Mesenchymal stem cell (in vitro differentiated cells and primary cell): ENCODE data around the gene ROPN1B.

Experiments used
- DNase-seq: peaks from one replicate; pipeline ENCODE4 v3.0.0-alpha.2; 2013
- H2AFZ ChIP-seq: one replicate; pipeline ENCODE4 v1.6.1; 2013; ENCODE audit warnings: low read depth, mild to moderate bottlenecking, control low read depth, inconsistent platforms, low read length, moderate library complexity
- H2AK5ac ChIP-seq: 2 replicates; pipeline ENCODE4 v1.6.1; 2013; ENCODE audit warnings: low read length, moderate library complexity, mild to moderate bottlenecking, inconsistent platforms; ENCODE audit not compliant: severe bottlenecking
- H2BK120ac ChIP-seq: one replicate; pipeline ENCODE4 v1.6.1; 2013; ENCODE audit warnings: low read depth, mild to moderate bottlenecking, inconsistent platforms, low read length, moderate library complexity
- H2BK12ac ChIP-seq, 2 experiments: one replicate each; pipeline ENCODE4 v1.6.1; 2013; ENCODE audit warnings: inconsistent platforms in 2 of 2, low read length in 2 of 2, mild to moderate bottlenecking in 2 of 2, moderate library complexity in 2 of 2, control low read depth in 1 of 2
- H2BK15ac ChIP-seq: one replicate; pipeline ENCODE4 v1.6.1; 2013; ENCODE audit warnings: mild to moderate bottlenecking, low read depth, inconsistent platforms; ENCODE audit not compliant: poor library complexity, severe bottlenecking
- H2BK5ac ChIP-seq: 2 replicates; pipeline ENCODE4 v1.6.1; 2013; ENCODE audit warnings: low read depth, mild to moderate bottlenecking, low read length, control low read depth, inconsistent platforms; ENCODE audit not compliant: poor library complexity, severe bottlenecking
- H3K14ac ChIP-seq, 2 experiments: one replicate each; pipeline ENCODE4 v1.6.1; 2013; ENCODE audit warnings: inconsistent platforms in 2 of 2, low read length in 2 of 2, control low read depth in 1 of 2, mild to moderate bottlenecking in 1 of 2, moderate library complexity in 1 of 2
- H3K18ac ChIP-seq, 2 experiments: one replicate each; pipeline ENCODE4 v1.6.1; 2013; ENCODE audit warnings: inconsistent platforms in 2 of 2, low read length in 2 of 2, control low read depth in 1 of 2, low read depth in 1 of 2, mild to moderate bottlenecking in 1 of 2
- H3K23ac ChIP-seq, 2 experiments: one replicate each; pipeline ENCODE4 v1.6.1; 2013; ENCODE audit warnings: inconsistent platforms in 2 of 2, low read length in 2 of 2, mild to moderate bottlenecking in 2 of 2, moderate library complexity in 2 of 2, control low read depth in 1 of 2
- H3K27ac ChIP-seq: 2 replicates; pipeline ENCODE4 v1.5.1; 2013; ENCODE audit warnings: mild to moderate bottlenecking, moderate library complexity, low read length, control low read depth, inconsistent platforms; ENCODE audit not compliant: poor library complexity, severe bottlenecking
- H3K27me3 ChIP-seq, 2 experiments: 2 replicates each; pipeline versions ENCODE4 v1.6.1 to v1.7.0; 2013; ENCODE audit warnings: low read length in 2 of 2, mild to moderate bottlenecking in 2 of 2, moderate library complexity in 2 of 2, control low read depth in 1 of 2, inconsistent platforms in 1 of 2; ENCODE audit not compliant: control insufficient read depth in 1 of 2, insufficient read depth in 1 of 2
- H3K36me3 ChIP-seq, 2 experiments: 2 replicates each; pipeline versions ENCODE4 v1.6.1 to v1.7.0; 2013; ENCODE audit warnings: low read length in 2 of 2, control low read depth in 1 of 2, inconsistent platforms in 1 of 2, low read depth in 1 of 2, mild to moderate bottlenecking in 1 of 2; ENCODE audit not compliant: insufficient read depth in 2 of 2, control insufficient read depth in 1 of 2
- H3K4ac ChIP-seq, 2 experiments: one replicate each; pipeline ENCODE4 v1.6.1; 2013; ENCODE audit warnings: inconsistent platforms in 2 of 2, low read length in 2 of 2, mild to moderate bottlenecking in 2 of 2, moderate library complexity in 2 of 2, control low read depth in 1 of 2, low read depth in 1 of 2
- H3K4me1 ChIP-seq: 2 replicates; pipeline ENCODE4 v1.6.1; 2013; ENCODE audit warnings: low read depth, low read length, control low read depth; ENCODE audit not compliant: control insufficient read depth, insufficient read depth
- H3K4me2 ChIP-seq: 2 replicates; pipeline ENCODE4 v1.6.1; 2013; ENCODE audit warnings: low read length, mild to moderate bottlenecking, inconsistent platforms; ENCODE audit not compliant: poor library complexity, severe bottlenecking
- H3K4me3 ChIP-seq, 2 experiments: 2 replicates each; pipeline versions ENCODE4 v1.5.1 to v1.7.0; 2013; ENCODE audit warnings: low read length in 2 of 2, mild to moderate bottlenecking in 2 of 2, control low read depth in 1 of 2, low read depth in 1 of 2; ENCODE audit not compliant: insufficient read depth in 1 of 2
- H3K79me1 ChIP-seq: replicated peaks from 2 replicates; pipeline ENCODE4 v1.6.1; 2013; ENCODE audit warnings: mild to moderate bottlenecking, control low read depth, low read length, inconsistent platforms; ENCODE audit not compliant: poor library complexity, severe bottlenecking
- H3K9ac ChIP-seq: 2 replicates; pipeline ENCODE4 v1.7.0; 2013; ENCODE audit warnings: mild to moderate bottlenecking, low read length, moderate library complexity
- H3K9me3 ChIP-seq: 2 replicates; pipeline ENCODE4 v1.7.0; 2013; ENCODE audit warnings: mild to moderate bottlenecking, low read length; ENCODE audit not compliant: control insufficient read depth
- H4K8ac ChIP-seq: one replicate; pipeline ENCODE4 v1.6.1; 2013; ENCODE audit warnings: inconsistent platforms, mild to moderate bottlenecking, low read length, moderate library complexity
- H4K91ac ChIP-seq: one replicate; pipeline ENCODE4 v1.6.1; 2013; ENCODE audit warnings: mild to moderate bottlenecking, low read length, inconsistent platforms
- WGBS: methylation state at CpG from one replicate; pipeline ENCODE4 v1.1.7; 2013; ENCODE audit warnings: mixed read lengths; 5-methylcytosine and 5-hydroxymethylcytosine counted together

ROPN1B gene

DNA sequence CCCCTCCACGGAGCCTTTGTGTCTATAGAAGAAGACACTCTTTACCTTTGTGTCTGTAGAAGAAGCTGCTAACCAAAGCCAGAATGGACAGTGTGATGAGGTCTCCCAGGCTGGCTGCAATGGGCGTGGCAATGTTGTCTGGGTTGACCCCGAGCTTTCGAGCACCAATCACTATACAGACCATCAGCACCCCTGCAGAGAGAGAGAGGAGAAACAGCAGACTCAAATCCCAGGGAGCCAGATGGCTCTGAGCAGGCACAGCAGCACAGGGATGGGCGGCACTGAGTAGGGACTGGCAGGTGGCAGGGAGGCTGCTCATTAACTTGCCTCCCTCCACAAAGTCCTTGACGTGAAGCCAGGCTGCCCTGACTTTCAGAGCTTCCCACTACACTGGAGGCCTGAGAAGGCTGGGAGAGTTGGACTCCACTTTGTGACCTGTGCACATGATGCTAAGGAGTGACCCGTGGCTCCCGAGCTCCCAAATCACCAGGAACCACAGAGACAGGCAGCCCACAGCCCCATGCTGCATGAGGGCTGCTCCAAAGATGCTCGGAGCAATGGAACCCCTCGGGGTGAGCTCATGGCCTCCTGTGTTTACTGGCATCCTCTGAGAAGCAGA lies 53.9 kb downstream of the ROPN1B start:
- no peak overlapping the region for H2AK5ac ChIP-seq
- H3K27ac ChIP-seq, result no peak overlapping the region
- H3K36me3 ChIP-seq, result peaks cover 4 to 25% of the 10 kb centered on the region in 2 experiments
- H3K79me1 ChIP-seq, result no peaks in the 10 kb centered on the region
- no peak overlapping the region for H2BK15ac ChIP-seq
- 88% methylated on average over 9 of the region's 10 CpGs for WGBS
- H3K9ac ChIP-seq, result no peak overlapping the region
- peaks cover 5% of the 10 kb centered on the region for H3K9me3 ChIP-seq
- no peak overlapping the region for H2BK12ac ChIP-seq
- no peak overlapping the region for H2BK120ac ChIP-seq
- H3K4me1 ChIP-seq, result peaks cover 2% of the 10 kb centered on the region
- no peak overlapping the region for H4K91ac ChIP-seq
- no peaks in the 10 kb centered on the region for H3K27me3 ChIP-seq
- no peak overlapping the region for H3K4ac ChIP-seq
- no peak overlapping the region for H3K23ac ChIP-seq
- H3K14ac ChIP-seq, result no peak overlapping the region
- no peak overlapping the region for H2AFZ ChIP-seq
- no peak overlapping the region for H3K4me3 ChIP-seq
- H2BK5ac ChIP-seq, result no peak overlapping the region
- H3K18ac ChIP-seq, result no peak overlapping the region
- no peak overlapping the region for H3K4me2 ChIP-seq
- no peak for DNase-seq
- no peak overlapping the region for H4K8ac ChIP-seq

DNA sequence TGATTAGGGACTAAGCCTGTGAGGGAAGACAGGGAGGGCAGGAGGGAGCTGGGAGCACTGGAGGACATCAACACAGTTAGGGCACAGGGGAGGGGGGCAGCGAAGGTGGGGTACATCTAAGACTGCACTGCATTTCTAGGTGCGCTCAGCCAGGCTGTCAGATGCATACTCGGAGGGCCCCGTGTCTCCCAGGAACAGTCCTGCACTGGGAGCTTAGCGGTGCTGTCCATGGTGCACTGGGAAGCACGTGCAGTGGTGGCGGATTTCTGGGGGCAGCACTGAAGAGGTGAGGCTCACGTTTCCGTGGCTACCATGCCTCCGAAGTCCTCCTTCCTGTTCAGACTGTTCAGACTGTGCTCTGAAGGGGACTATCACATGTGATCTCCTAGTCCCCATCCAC lies 54.4 kb downstream of the ROPN1B start:
- no peak overlapping the region for H2BK12ac ChIP-seq
- H2BK15ac ChIP-seq, result no peak overlapping the region
- peaks cover 10% of the 10 kb centered on the region for H3K9me3 ChIP-seq
- H3K4me3 ChIP-seq, result no peak overlapping the region
- no peak overlapping the region for H3K4me2 ChIP-seq
- H2BK5ac ChIP-seq, result no peak overlapping the region
- H3K79me1 ChIP-seq, result no peaks in the 10 kb centered on the region
- H3K4me1 ChIP-seq, result peaks cover 2% of the 10 kb centered on the region
- no peak overlapping the region for H4K91ac ChIP-seq
- H3K9ac ChIP-seq, result no peak overlapping the region
- H2BK120ac ChIP-seq, result no peak overlapping the region
- no peak overlapping the region for H3K14ac ChIP-seq
- no peak overlapping the region for H3K18ac ChIP-seq
- no peak overlapping the region for H2AFZ ChIP-seq
- DNase-seq, result no peak
- H3K23ac ChIP-seq, result no peak overlapping the region
- WGBS, result 81% methylated on average over 8 of the region's 10 CpGs
- no peaks in the 10 kb centered on the region for H3K27me3 ChIP-seq
- no peak overlapping the region for H3K4ac ChIP-seq
- H4K8ac ChIP-seq, result no peak overlapping the region
- H2AK5ac ChIP-seq, result no peak overlapping the region
- no peak overlapping the region for H3K27ac ChIP-seq
- H3K36me3 ChIP-seq, result peaks cover 4 to 29% of the 10 kb centered on the region in 2 experiments

DNA sequence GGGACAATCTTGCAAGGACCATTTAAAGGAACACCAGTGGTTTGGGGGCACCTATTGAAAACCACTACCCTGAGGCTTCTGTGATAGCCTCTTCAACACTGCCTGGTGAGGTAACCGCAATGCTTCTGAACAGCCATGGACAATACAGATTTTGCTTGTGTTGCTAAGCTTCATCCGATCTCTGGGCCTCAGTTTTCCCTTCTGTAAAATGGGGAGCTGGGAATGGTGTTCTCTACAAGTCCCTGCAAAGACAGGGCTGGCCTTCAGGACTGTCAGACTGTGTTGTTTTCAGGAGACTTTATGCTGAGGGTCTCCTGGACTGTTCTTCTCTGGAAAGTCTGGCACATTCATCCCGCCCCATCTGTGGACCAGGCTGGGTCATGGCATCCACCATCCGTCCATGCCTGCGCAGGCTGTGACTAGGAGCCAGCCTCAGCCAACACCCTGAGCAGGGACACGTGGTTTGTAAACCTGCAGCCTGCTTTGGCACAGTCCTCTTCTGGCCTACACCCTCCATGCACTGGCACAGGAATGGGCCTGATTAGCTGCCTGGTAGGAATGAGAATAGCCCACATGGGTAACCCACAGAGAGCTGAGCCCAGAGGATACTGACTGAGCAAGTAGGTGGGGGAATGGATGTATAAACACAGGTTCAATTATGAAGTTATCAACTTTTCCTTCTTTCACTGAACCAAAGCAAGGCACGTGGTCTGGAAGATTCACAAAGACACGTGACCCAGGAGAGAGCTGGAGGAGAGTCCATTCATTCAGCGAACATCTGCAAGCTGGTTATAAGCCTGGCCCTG lies 55.3 kb downstream of the ROPN1B start:
- Histone ChIP-seq H3K4ac (no peak overlapping the region), H3K9me3 (peaks cover 14% of the 10 kb centered on the region), H2BK120ac (no peak overlapping the region), H3K36me3 (peaks cover 4 to 30% of the 10 kb centered on the region in 2 experiments), H2BK12ac (no peak overlapping the region), H2BK5ac (no peak overlapping the region), H3K27ac (no peak overlapping the region), H3K27me3 (no peaks in the 10 kb centered on the region), H2AFZ (no peak overlapping the region), H3K79me1 (no peaks in the 10 kb centered on the region), H2AK5ac (no peak overlapping the region), H3K23ac (no peak overlapping the region), H2BK15ac (no peak overlapping the region), H4K8ac (no peak overlapping the region), H3K4me2 (no peak overlapping the region), H3K4me3 (no peak overlapping the region), H3K14ac (no peak overlapping the region), H3K4me1 (peaks cover 2% of the 10 kb centered on the region), H3K9ac (no peak overlapping the region), H4K91ac (no peak overlapping the region), H3K18ac (no peak overlapping the region)
- DNase-seq, result no peak
- WGBS, result 95% methylated on average over 9 of the region's 9 CpGs

DNA sequence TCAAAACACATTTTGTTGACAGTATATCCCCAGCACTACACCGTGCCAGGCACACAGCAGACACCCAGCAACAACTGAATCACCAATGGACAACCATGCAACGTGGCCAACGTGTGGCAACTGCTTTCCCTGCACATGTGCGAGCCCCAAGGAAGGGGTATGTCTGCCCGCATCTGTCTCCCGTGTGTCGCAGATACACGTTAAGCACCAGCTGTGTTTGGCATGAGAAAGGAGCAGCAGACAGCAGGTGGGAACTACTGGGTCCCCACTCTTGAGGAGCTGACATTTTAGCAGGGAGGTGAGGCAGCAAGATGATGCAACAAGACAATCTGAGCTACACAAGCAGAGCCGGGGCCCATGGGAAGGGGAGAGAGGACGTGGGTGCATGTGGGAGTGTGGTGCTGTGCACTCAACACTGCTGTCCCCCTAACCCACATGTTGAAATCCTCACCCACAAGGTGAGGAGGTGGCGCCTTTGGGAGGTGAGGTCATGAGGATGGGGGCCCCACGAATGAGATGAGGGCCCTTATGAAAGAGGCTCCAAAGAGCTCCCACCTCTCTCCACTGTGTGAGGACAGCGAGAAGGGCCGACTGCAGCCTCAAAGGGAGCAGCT lies 56.2 kb downstream of the ROPN1B start:
- no peak overlapping the region for H2BK15ac ChIP-seq
- no peaks in the 10 kb centered on the region for H3K79me1 ChIP-seq
- H3K36me3 ChIP-seq, result peaks cover 4 to 30% of the 10 kb centered on the region in 2 experiments
- H2AK5ac ChIP-seq, result no peak overlapping the region
- peaks cover 14% of the 10 kb centered on the region for H3K9me3 ChIP-seq
- H3K4ac ChIP-seq, result no peak overlapping the region
- H2BK120ac ChIP-seq, result no peak overlapping the region
- H3K4me2 ChIP-seq, result no peak overlapping the region
- no peak overlapping the region for H3K4me3 ChIP-seq
- no peak overlapping the region for H3K27ac ChIP-seq
- no peak overlapping the region for H2BK5ac ChIP-seq
- no peak overlapping the region for H2AFZ ChIP-seq
- no peak overlapping the region for H3K9ac ChIP-seq
- no peak overlapping the region for H4K91ac ChIP-seq
- H3K14ac ChIP-seq, result no peak overlapping the region
- no peak for DNase-seq
- no peak overlapping the region for H3K18ac ChIP-seq
- H4K8ac ChIP-seq, result no peak overlapping the region
- no peak overlapping the region for H2BK12ac ChIP-seq
- no peaks in the 10 kb centered on the region for H3K27me3 ChIP-seq
- 90% methylated on average over 11 of the region's 14 CpGs for WGBS
- H3K4me1 ChIP-seq, result peaks cover 2% of the 10 kb centered on the region
- peak overlapping the region in 1 of 2 experiments; percentile 6 for H3K23ac ChIP-seq
